Testis (tissue), 2 donors: ENCODE data around the gene CACNG3.

Source experiments
- POLR2A ChIP-seq: fragments of 450-650 bp; IDR thresholded peaks from one replicate; pipeline ENCODE4 v1.6.1; 2017; ENCODE audit warnings: antibody characterized with exemption, mild to moderate bottlenecking, moderate library complexity
- TF ChIP-seq, protein P1 (sequence below), 3 experiments: fragments of 450-650 bp in 2 of 3; fragments of 200-600 bp in 1 of 3; sonication (generic) in 1 of 3; IDR thresholded peaks; one replicate each; pipeline ENCODE4 v1.5.1; 2016 to 2019; ENCODE audit warnings: antibody characterized with exemption in 3 of 3, mild to moderate bottlenecking in 2 of 3, moderate library complexity in 1 of 3

GRCh38 chr16:24302636-24303035 lies 46.5 kb downstream of the CACNG3 start:
- TF ChIP-seq, protein P1, sequence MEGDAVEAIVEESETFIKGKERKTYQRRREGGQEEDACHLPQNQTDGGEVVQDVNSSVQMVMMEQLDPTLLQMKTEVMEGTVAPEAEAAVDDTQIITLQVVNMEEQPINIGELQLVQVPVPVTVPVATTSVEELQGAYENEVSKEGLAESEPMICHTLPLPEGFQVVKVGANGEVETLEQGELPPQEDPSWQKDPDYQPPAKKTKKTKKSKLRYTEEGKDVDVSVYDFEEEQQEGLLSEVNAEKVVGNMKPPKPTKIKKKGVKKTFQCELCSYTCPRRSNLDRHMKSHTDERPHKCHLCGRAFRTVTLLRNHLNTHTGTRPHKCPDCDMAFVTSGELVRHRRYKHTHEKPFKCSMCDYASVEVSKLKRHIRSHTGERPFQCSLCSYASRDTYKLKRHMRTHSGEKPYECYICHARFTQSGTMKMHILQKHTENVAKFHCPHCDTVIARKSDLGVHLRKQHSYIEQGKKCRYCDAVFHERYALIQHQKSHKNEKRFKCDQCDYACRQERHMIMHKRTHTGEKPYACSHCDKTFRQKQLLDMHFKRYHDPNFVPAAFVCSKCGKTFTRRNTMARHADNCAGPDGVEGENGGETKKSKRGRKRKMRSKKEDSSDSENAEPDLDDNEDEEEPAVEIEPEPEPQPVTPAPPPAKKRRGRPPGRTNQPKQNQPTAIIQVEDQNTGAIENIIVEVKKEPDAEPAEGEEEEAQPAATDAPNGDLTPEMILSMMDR (IDR thresholded peaks at IDR 0.05), result no peak
- TF ChIP-seq POLR2A, result no peak
